Astrocyte of the cerebellum (primary cell): Measurements from ENCODE around the gene WNT9B.

Source experiments
- DNase-seq: peaks from one replicate; pipeline ENCODE4 v3.0.0-alpha.2; 2011; ENCODE audit warnings: low read depth
- H3K4me3 ChIP-seq: 2 replicates; pipeline ENCODE4 v1.5.1; 2011; ENCODE audit warnings: mild to moderate bottlenecking, low read depth, low read length, moderate library complexity
- in situ Hi-C: cut with HindIII; loops from 2 replicates; pipeline ENCODE4 v1.10.0; 2017; ENCODE audit warnings: low sequenced_read_pairs
- TF ChIP-seq, protein P1 (sequence below): IDR thresholded peaks from 2 replicates; pipeline ENCODE4 v1.5.1; 2012; ENCODE audit warnings: low read length, low read depth, moderate library complexity, mild to moderate bottlenecking; ENCODE audit errors: missing control alignments

Gene WNT9B

GRCh38 chr17:46878055-46878454 is 26.7 kb downstream of the WNT9B start:
- DNase-seq, result no peak
- H3K4me3 ChIP-seq, result no peak overlapping the region
- in situ Hi-C loops, result no loop called here
- TF ChIP-seq, protein P1, sequence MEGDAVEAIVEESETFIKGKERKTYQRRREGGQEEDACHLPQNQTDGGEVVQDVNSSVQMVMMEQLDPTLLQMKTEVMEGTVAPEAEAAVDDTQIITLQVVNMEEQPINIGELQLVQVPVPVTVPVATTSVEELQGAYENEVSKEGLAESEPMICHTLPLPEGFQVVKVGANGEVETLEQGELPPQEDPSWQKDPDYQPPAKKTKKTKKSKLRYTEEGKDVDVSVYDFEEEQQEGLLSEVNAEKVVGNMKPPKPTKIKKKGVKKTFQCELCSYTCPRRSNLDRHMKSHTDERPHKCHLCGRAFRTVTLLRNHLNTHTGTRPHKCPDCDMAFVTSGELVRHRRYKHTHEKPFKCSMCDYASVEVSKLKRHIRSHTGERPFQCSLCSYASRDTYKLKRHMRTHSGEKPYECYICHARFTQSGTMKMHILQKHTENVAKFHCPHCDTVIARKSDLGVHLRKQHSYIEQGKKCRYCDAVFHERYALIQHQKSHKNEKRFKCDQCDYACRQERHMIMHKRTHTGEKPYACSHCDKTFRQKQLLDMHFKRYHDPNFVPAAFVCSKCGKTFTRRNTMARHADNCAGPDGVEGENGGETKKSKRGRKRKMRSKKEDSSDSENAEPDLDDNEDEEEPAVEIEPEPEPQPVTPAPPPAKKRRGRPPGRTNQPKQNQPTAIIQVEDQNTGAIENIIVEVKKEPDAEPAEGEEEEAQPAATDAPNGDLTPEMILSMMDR, result no peak

DNA sequence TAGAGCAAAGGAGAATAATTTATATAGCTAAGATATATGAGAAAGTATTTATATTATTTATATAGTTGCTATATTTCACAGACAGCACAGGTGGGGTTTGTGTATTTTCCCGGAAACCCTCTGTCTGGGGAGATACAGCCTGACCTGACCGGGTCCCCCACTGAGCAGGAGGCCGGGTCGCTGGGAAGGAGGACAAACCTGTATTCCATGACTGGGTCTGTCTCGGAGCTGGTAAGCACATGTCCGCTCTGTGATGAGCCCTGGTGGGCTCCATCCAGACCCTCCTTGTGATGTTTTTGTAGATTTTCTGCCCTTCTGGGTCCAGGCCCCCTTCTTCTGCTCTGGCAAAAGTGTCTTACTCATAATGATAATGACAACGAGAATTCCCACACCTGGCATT is 27.7 kb downstream of the WNT9B start:
- in situ Hi-C loops, result no loop called here
- H3K4me3 ChIP-seq, result no peak overlapping the region
- TF ChIP-seq, protein P1, result no peak
- no peak for DNase-seq

DNA sequence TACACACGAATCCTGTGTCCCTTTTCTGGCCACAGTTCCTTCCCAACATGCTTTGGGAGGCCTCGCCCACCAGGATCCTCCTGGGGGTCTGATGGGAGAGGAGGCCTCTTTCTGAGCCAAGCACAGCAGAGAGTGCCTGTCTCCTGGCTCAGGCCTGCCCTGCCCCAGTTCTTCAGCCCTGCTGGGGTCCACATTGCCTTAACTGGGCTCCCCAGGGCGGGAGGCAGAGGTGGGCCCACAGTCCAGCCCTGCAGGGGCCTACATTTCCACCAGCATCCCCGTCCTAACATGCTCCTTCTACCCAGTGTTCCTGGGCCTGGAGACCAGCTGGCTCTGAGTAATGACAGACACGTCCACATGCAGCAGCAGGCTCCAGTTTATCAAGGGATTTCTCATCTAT is 29.6 kb downstream of the WNT9B start:
- no peak for DNase-seq
- in situ Hi-C loops, result no loop called here
- TF ChIP-seq, protein P1, result no peak
- no peak overlapping the region for H3K4me3 ChIP-seq

DNA sequence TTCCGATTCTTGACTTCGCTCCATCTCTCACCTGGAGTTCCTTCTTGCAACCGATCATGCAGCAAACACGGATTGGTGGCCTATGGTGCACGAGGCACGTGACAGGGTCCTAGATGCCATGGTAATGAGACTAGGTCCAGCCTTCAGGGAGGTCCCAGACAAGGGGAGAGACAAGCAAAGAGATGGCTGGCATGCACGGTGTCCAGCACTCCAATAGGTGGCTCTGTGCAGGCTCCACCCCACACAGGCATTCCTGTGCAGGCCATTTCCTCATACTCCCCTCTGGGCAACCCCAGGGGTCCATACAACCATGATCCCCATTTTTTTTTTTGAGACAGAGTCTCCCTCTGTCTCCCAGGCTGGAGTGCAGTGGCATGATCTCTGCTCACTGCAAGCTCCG is 31.3 kb downstream of the WNT9B start:
- H3K4me3 ChIP-seq, result no peak overlapping the region
- TF ChIP-seq, protein P1, result no peak
- in situ Hi-C loops, result no loop called here
- no peak for DNase-seq

DNA sequence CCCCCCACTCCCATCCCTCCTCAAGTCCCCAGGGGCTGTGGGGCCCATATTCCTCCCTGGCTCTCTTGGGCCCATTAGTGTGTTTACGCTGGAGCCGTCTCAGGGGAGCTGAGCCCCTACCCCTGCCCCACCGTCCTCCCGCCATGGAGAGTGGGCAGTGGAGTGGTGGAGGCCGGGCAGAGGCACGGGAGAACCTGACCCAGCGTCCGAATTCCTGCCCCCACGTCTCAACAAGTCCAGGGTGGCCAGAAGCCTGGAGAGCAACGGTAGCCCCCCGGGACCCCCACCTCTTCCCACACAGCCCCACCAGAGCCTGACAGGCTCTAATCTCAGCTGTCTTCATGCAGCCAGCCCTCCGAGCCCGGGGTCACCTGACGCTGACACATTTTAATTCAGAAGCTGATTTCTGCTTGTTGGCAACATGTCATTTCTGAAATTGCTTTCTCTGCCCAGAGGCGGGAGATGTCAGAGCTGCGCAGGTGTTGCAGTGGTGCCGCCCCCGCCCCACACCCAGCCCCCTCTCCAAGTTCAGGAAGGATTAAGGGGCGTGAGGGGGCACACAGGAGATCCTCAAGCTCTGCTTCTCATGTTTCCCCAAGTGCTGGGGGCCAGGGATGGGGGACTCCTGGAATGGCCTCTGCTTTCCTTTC is 32.6 kb downstream of the WNT9B start:
- no peak overlapping the region for H3K4me3 ChIP-seq
- TF ChIP-seq, protein P1, result no peak
- DNase-seq, result no peak
- in situ Hi-C loops, result no loop called here

DNA sequence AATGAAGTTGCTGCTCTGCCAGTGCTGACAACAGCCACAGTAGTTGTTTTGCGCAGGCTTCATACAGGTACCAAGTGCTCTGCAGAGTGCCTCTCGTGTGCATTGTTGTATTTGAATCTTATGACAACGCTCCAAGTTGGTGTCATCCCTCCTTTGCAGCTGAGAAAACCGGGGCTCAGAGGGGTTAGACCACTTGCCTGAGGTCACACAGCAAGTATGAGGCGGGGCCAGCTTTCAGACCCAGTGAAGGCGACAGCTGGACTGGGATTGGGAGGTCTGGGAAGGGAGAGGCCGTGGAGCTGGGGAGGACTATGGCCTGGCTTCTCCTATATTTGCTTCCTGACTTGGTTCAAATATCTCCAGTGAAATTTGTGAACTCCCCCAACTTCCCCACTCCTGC is 33.2 kb downstream of the WNT9B start:
- in situ Hi-C loops, result no loop called here
- H3K4me3 ChIP-seq, result no peak overlapping the region
- no peak for DNase-seq
- TF ChIP-seq, protein P1, result no peak
